Head of caudate nucleus (tissue), 42 donors: ENCODE measurements around the gene DCTPP1.
"Not testable (repeated sequence)": the region's sequence is repeated elsewhere in the genome, so short reads cannot be mapped to it uniquely, and the experiment has no call there.

ENCODE experiments used
- DNase-seq, 42 donors: peaks; one replicate each; pipeline versions ENCODE4 v3.0.0 to v3.0.0-alpha.2; 2020 to 2021; ENCODE audit warnings: mixed read lengths in 7 of 42
- intact Hi-C: fragments of 100-400 bp; cut with DNase I; formaldehyde crosslinking; loops from one replicate; pipeline ENCODE4 v1.15.0; 2022

The DCTPP1 gene

DNA sequence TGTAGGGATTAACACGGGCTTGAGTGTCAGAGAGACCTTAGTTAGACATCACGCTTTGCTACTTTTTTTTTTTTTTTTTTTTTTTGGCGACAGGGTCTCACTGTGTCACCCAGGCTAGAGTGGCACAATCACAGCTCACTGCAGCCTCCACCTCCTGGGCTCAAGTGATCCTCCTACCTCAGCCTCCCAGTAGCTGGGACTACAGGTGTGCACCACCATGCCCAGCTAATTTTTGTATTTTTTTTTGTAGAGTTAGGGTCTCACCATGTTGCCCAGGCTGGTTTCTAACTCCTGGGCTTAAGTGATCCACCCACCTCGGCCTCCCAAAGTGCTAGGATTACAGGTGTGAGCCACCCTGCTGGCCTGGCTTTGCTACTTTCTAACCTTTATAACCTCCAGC lies 33.2 kb downstream of the DCTPP1 start:
- intact Hi-C loops, DNase-seq: not testable (repeated sequence)

DNA sequence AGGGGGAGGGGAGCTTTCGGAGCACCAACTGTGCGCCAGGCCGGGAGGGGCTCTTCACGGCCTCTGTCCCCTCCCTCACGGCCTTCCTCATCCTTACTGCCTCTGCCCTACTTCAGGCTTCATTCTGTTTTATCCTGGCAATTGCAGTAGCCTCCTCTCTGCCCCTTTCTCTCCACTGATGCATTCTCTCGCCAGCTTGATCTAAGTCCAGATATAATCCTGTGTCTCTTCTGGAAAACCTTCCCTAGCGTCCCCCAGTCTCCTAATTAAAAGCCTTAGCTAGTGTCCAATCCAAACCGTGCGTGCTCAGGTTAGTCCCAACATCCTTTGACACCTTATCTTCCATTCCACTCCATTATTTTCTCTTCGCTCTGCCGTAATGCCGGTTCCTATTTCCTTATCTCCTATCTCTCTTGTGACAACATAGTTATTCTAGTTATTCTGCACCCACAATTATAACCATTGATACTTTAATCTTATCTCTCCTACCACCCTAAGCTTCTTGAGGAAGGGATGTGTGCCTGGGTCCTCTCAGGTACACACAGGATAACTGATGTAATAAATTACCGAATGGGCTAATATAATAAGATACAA lies 33.7 kb downstream of the DCTPP1 start:
- intact Hi-C loops, result loop anchor here (2.0 kb wide), 1 partner anchor 17 kb away; no protein-coding TSS in a partner anchor

DNA sequence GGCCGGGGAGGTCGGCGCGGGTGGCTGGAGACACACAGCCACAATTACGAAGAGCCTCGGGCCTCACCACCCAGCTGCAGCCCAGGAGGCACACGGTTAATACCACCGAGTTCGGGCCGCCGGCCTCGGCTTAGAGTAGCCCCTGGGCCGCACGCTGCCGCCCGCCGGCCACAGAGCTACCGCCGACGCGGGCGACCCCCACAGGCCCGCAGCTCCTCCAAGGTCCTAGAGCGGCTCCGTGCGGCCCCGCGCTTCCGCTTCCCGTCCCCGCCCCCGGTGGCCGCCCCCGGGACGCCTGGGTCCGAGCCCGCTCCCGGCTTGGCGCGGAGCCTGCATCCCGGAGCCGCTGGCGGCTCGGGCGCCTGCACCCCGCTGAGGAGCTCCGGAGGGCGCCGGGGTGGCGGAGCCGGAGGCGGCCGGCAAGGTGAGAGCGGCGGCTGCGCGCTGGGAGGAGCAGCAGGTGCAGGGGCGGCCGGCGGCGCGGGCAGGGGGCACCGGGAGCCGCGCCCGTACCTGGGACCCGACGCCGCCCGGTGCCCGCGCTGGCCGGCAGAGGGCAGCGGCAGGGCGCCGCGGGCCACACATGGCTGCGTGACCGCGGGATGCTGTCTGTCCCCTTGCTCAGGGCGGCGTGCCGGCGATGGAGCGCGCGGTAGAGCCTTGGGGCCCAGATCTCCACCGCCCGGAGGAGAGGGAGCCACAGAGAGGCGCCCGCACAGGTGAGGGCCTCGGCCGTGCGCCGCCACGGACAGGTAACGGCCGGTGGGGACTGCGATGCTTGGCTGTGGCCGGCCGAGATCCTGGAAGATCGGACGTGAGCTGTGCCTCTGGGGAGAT lies 34.5 kb downstream of the DCTPP1 start, which contains the start of gene ZNF48:
ZNF48 (plus strand) TSS at position 266 of the 837 bp plus-strand sequence; CDS start at position 641, 375 bp downstream.
- intact Hi-C loops, result loop anchor here (2.0 kb wide), 1 partner anchor 17 kb away; no protein-coding TSS in a partner anchor

More for the DNA sequence above, 33.7 kb downstream of the DCTPP1 start:
- peak in 3 of 42 donors; percentile 27 to 35 (median 35) for DNase-seq

DNA sequence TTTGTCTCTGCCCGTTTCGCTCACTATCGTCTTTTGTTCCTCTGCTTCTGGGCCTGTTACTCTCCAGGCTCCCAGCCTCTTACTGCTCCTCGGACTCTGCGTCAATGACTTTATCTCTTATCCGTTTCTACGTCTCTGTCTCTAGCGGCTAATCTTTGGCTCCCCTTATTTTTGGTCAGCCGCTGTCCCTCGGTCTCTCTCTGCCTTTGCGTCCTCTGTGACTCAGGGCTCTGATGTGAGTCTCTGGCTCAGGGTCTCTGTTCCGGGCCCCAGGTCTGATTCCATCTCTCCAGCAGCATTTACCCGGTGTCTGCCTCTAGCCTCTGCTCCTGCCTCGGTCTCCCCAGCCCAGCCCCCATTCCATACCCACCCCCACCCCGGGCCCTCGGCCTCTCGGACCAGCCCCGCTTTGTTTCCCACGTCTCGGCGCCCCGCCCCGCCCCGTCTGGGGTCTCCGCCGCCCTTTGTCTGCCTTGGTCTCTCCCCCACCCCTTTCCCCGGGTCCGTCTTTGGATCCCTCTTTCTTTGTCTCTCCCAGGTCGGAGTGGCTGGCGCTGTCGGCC lies 35.2 kb downstream of the DCTPP1 start:
- intact Hi-C loops, result loop anchor here (2.0 kb wide), 1 partner anchor 16 kb away; no protein-coding TSS in a partner anchor
- peak in 2 of 42 donors; percentile 7 to 19 for DNase-seq

More for the DNA sequence above, 34.5 kb downstream of the DCTPP1 start, which contains the start of gene ZNF48:
- DNase-seq, result peak; percentile 66 to 95 (median 89)

- no peak for DNase-seq
- intact Hi-C loops, result no loop called here
Observed at GRCh38 chr16:30383521-30383920, 46.3 kb downstream of the DCTPP1 start.

DNA sequence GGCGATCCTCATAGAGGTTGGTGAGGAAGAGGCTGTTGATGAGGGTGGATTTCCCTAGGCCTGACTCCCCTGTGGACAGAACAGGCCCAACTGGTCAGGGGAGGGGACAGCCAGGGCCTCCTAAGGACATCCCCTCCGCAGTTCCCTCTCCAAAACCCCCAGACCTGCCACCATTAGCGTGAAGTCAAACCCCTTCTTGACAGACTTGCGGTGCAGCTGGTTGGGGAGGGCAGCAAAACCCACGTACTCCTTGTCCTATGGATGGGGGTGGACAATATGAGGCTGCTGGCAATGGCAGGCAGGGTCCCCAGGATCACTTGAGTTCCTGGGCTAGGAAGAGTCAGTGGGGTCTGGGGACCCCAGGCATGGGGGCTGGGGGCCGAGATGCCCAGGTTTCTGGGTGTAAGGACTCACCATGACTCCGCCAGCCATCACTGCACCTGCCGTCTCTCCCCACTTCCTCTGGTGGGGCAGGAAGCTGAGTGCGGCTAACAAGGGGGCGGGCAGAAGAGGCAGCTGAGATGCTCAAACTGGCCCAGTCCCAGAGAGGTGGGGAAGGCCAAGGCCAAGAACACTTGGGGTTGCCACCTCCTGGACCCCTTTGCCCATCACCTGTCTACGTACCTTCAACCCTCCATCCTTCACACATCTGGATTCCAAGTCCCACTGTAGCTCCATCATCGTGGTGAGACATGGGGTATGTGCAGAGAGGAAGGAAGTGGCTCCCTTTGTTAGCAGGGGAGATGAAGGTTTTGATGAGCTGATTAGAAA lies 47.5 kb downstream of the DCTPP1 start, which contains the start of gene SEPTIN1:
SEPTIN1 (minus strand) TSS at position 451 of the 771 bp plus-strand sequence; CDS start at position 432, 19 bp downstream.
- intact Hi-C loops, result no loop called here
- no peak for DNase-seq

- intact Hi-C loops, result no loop called here
- no peak for DNase-seq
Observed at GRCh38 chr16:30381291-30382041, 48.4 kb downstream of the DCTPP1 start.

GRCh38 chr16:30380803-30381208 lies 49.0 kb downstream of the DCTPP1 start:
- DNase-seq, result no peak
- intact Hi-C loops, result no loop called here

GRCh38 chr16:30380072-30380802 lies 49.6 kb downstream of the DCTPP1 start:
- no peak for DNase-seq
- intact Hi-C loops, result no loop called here

- intact Hi-C loops, result loop anchor here (2.0 kb wide), 1 partner anchor 16 kb away; the partner anchor contains the start of gene ZNF48
- no peak for DNase-seq
Observed at GRCh38 chr16:30379158-30379783, 50.6 kb downstream of the DCTPP1 start.

DNA sequence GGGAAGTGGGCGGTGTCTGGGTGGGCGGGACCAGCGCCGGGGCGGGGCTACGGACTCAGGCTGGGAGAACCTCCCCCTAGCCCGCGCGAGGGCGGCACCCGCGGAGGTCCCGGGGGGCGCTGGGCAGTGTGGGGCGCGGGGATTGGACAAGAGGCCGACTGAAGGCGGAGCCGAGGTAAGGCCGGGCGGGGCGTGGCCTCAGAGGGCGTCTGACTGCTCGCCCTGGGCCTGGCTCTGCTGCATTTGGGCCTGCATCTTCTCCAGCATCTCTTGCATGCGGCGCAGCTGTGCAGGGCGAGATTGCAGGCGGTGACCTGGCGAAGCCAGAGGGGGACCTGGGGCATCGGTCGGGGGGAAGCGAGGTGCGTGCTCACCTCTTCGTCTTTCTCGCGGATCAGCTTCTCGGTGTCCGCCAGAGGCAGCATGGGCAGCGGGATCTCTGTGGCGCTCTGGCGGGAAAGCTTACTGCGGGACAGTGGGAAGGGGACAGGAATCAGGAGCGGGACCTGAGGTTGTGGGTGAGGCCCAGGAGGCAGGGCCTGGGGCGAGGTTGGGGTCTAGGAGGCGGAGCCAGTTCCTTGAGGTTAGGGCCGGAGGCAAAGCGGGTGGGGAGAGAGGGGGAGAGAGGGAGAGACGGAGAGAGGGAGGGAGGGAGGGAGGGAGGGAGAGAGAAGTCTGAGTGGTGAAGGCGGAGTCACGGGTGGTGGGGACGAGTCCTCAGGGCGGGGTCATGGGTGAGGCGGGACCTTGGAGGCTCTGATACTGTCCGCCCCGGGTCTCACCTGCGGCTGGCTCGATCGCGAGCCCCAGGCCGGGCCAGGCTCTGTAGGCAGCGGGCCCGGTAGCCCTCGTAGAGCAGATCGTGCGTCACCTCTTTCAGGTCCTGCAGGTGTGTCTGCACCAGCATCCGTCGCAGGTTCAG lies 51.3 kb downstream of the DCTPP1 start:
- peak; percentile 98 to 100 (median 100) for DNase-seq
- intact Hi-C loops, result loop anchor here (2.0 kb wide), 1 partner anchor 16 kb away; the partner anchor contains the start of gene ZNF48

DNA sequence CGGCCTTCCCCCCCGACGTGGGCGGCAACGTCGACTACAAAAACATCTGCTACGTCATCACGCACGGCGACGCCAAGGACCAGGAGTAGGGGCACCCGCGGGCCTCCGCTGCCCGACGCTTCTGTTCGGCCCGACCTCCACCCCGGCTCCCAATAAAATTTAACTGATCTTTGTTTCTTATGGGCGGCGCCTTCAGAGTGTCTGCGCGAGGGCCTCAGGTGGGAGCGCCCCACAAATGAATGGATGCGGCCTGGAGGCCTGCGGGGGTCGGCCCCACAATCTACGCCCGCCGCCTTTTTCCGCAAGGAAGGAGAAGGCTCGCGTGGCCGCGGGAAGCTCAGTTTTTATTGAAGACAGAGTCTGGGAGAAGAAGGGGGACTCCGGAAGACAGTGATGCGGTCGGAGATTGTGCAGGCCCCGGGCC lies 52.0 kb downstream of the DCTPP1 start:
- intact Hi-C loops, result loop anchor here (2.0 kb wide), 1 partner anchor 17 kb away; the partner anchor contains the start of gene ZNF48
- DNase-seq, result peak; percentile 92 to 99 (median 96)

DNA sequence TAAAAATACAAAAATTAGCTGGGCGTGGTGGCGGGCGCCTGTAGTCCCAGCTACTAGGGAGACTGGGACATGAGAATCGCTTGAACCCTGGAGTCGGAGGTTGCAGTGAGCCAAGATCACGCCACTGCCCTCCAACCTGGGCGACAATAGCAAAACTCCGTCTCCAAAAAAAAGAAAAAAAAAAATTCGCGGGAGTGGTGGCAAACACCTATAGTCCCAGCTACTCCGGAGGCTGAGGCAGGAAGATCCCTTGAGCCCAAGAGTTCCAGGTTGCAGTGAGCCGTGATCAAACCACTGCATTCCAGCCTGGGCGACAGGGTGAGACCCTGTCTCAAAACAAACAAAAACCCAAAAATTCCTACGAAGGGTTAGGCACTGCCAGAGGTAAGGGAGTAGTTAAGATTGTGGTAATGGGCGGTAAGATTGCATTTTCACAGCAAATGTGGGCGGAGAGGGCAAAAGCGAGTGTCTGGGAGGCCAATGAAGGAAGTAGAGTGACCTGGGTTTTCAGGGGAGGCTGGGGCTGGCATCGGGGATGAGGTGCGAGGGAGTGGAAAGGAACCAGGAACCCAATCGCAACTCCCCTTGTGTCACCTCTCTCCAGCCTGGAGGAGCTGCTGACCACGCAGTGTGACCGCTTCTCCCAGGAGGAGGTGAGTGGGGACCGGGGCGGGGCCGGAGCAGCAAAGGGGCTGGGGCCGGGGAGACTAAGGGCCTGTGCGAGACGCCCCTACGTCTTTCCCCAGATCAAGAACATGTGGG lies 52.6 kb downstream of the DCTPP1 start:
- no peak for DNase-seq
- intact Hi-C loops, result no loop called here

DNA sequence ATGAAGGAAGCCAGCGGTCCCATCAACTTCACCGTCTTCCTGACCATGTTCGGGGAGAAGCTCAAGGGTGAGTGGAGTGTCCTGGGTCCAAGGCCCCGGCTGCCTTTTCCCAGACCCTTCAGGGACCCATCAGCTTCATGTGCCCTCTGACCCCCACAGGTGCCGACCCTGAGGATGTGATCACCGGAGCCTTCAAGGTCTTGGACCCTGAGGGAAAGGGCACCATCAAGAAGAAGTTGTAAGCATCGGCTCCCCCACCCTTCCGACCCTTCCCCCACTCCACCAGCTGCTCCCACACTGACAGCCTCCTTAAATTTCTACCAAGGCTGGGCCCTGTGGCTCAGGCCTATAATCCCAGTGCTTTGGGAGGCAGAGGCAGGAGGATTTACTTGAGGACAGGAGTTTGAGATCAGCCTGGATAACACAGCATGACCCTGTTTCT lies 53.3 kb downstream of the DCTPP1 start:
- no peak for DNase-seq
- intact Hi-C loops, result no loop called here

DNA sequence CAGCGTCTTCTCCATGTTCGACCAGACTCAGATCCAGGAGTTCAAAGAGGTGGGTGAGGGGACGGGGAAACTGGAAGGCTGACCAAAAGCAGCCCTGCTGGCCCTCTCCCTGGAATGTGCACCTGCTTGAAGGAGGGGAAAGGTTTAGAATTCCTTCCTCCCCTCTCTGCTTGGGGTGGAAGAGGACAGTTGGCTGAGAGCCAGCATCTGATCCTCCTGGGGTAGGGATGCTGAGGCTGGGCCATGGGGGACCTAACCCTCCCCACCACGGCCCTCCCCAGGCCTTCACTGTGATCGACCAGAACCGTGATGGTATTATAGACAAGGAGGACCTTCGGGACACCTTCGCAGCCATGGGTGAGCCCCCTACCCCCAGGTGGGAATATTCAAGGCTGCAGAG lies 54.0 kb downstream of the DCTPP1 start:
- DNase-seq, result no peak
- intact Hi-C loops, result no loop called here
